Activated CD4-positive, alpha-beta T cell treated with anti-CD3 and anti-CD28 coated beads for 4 hours (primary cell): ENCODE measurements around the gene RBM33.

ENCODE experiments used
- DNase-seq, 2 donors: peaks; one replicate each; pipeline ENCODE4 v3.0.0-alpha.2; 2020

Gene RBM33

DNA sequence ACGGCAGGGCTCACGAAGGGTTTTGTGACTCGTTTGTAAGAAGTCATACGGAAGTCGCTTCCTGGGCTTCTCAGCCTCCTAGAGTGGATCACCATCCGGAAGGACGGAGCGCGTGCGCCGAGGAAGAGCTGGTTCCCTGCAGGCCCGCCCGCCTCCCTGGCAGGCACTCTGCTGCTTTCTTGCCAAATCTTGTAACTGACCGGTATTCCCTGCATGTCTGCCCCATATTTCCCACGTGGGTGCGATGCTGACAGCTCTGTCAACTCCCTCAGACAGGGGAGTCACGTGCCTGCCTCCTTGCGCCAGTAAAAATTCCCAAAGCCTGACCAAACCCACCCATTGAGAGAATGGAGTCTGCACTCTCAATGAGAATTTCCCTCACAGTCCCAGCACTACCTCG, 155.1 kb downstream of the RBM33 start:
- no peak for DNase-seq

DNA sequence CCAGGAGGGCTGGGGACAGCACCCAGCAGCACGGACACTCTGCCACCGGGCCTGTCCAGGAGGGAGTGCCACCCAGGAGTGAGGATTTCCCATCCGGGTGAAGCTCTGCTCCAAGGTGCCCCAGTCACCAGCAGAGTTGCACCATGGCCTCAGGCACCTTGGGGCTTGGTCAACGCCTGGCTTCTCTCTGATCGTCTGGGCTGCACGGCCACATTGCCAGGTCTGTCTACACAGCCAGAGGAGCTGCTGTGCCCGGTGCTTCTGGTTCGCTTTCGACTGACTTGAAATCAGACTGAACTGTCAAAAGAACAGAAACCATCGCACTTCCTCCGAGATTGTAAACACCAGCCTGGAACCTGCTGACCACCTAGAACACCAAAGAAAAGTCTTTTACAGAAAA, 155.8 kb downstream of the RBM33 start:
- no peak for DNase-seq

GRCh38 chr7:155800741-155801267, 156.3 kb downstream of the RBM33 start:
- DNase-seq = no peak

DNA sequence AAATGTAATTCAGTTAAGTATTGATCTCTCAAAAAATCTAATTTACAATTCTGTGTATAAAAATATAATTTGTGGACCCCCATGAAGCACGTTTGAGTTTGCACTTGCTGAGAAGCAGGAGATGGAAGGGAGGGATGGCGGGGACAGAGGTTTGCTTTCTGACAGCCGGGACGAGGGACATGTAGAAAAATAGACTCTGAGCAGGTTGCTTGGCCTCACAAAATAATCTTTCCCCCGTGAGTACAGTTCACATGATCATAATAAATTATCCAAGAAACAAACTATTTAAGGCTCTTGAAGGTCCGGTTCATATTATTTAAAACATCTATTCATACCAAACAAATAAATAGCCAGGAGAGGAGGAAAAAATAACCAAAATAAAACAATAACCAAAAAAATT, 157.8 kb downstream of the RBM33 start:
- no peak for DNase-seq

- DNase-seq = no peak
These were observed 158.5 kb downstream of the RBM33 start for GRCh38 chr7:155802906-155803417.

GRCh38 chr7:155803418-155804376, 159.2 kb downstream of the RBM33 start:
- DNase-seq = no peak

DNA sequence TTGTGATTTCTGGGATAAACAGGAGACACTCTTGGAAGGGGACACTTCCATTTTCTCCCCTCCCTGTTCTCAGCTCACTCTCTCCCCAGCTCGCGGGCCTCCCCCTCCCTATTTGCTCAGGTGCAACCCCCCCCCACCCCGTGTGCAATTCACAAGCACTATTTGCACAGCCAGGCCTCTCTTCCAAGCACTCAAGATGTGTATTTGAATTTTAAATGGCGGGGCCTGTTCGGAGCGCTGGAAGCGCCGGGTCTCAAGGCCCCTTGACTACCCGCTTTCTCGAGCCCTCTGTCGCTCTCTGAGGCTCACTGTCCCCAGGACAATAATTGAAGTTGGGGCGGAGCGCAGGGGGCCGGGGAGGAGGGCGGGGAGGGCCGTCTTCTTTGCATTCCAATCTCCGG, 160.0 kb downstream of the RBM33 start:
- no peak for DNase-seq

DNA sequence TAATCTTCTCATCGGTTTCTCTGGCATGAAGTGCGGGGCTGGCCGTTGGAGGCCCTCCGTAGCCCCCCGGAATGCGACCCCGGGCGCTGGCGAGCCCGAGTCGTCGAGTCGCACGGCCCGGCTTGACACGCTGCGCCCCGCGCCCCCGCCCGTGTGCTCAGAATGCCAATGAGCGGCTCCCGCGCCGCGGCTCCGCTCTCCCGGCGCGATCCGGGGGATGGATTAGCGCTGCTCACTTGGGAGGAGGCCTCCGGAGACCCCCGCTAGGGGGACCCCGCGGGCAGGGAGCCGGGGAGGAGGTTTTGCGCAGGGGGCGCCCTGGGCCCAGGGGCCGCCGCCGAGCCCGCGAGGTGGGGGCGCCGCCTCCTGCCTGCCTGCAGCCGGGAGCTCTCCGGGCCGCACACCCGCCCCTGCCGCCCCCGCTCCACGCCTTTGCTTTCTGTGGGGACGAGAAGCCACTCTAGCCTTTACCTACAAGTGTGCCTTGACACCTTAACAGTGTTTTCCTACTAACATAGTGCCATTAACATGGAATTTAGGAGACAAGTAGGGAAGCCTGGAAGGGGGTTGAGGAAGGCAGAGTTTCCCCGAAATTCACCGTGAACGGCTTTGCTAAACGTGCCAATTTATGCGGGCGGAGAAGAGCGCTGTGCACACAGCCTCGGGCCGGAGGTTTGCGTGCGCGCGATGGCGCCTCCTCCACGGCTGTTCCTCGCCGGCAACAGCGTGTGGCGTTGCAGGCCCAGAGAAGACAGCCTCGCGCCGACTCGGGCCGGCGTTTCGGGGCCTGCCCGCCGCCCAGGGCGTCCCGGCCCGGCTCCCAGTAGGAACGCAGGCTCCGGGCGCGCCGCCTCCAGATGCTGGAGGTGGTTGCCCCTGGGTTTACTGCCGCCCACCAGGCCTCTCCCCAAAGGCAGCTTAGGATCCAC, 160.7 kb downstream of the RBM33 start:
- DNase-seq = peak in 1 of 2 donors; percentile 41

DNA sequence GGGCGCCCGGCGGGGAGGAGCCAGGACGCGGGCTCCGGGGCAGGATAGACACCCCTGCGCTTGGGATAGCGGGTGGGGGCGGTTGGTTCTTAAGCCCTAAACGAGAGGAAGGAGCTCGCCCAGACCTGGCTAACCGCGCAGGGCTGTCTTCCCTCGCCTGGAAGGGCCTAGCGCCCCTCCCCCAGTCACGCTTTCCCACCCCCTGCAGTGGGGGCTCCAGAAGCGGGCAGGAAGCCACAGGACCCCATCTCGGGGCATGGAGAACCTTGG, 161.3 kb downstream of the RBM33 start:
- DNase-seq = no peak

DNA sequence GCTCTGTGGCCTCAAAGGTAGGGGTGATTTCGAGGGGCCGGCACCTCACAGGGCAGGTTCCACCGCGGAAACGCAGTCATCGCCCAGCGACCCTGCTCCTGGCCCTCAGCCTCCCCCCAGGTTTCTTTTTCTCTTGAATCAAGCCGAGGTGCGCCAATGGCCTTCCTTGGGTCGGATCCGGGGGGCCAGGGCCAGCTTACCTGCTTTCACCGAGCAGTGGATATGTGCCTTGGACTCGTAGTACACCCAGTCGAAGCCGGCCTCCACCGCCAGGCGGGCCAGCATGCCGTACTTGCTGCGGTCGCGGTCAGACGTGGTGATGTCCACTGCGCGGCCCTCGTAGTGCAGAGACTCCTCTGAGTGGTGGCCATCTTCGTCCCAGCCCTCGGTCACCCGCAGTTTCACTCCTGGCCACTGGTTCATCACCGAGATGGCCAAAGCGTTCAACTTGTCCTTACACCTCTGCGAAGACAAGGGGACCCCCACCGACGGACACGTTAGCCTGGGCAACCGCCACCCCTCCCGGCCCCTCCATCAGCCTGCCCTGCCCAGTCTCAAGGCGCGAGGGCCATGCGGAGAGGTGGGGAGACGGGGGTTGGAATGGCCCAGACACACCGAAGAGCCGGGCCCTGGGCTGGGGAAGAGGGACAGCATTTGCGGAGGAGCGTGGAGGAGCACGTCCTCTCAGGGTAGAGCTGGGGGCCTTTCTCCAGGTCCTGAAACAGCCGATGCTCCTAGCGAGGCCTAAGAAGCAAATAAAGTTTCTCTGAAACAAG, 161.8 kb downstream of the RBM33 start:
- no peak for DNase-seq

GRCh38 chr7:155807065-155807671, 162.7 kb downstream of the RBM33 start:
- no peak for DNase-seq

DNA sequence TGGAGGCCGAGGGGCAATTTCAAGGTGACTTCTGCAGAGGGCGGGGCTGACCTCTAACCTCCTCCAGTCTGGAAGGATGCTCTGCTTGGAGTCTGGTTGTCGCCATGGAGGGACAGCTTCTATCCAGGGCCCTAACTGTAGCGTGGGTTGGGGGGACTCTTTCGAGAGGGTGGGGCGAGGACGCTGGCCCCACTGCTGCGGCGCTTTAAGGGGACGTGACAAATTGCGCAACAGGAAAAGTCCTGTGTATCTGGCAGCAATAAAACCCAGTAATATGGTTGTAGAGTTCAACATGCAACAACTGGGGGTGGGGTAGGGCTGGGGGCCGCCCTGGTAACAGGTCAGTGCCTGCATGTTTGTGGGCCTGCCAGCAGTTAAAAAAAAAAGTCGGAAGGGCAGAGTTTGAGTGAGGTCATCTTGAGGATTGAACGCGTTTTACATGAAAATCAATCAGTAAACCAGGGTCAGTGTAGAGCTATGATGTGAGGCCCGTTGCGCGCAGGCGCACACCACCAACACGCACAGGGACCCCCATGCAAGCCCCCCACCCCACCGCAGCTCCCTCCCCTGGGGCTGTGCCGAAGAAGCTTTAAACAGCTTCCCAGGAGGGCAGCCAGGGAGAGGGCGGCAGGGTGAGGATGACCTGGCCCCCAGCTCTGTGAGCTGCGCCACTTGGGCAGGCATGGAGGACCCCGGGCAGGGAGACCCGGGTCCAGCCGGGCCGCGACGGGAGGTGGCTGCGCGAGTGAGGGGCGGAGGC, 163.5 kb downstream of the RBM33 start:
- no peak for DNase-seq

DNA sequence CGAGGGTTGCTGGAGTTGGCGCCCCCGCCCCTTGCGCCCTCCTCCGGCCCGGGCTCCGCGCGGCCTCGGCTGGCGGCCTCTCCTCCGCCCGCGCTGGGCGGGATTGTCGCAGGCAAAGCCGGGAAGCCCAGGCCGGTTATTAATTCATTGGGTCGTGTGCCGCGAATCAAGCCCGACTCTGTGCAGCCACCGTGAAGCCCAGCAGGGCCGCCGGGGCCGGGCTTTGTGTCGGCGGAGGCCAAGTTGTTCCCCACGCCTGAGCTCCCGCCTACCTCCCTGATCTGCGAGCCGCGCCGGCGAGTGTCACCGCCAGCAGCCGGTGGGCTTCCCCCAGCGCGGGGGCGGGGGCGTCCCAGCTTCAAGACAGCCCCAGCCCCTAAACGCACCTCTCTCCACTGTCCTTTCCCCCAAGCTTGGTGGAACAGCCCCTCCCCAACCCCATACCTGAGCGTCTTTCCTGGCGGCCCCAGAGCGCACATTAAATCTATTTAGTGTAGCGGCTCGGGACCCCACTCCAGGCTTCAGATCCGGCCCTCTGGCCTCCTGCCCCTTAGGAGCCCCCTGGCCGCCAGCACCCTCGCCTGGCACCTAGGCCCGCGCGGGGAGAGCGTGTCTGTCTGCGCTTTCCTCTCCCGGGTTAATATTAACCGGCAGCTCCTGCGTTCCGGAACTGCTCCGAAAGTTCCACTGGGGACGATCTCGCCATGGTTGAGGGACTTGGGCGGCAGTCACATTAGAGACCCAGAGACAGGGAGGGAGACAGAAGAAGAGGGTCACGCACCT, 164.3 kb downstream of the RBM33 start:
- DNase-seq = no peak

DNA sequence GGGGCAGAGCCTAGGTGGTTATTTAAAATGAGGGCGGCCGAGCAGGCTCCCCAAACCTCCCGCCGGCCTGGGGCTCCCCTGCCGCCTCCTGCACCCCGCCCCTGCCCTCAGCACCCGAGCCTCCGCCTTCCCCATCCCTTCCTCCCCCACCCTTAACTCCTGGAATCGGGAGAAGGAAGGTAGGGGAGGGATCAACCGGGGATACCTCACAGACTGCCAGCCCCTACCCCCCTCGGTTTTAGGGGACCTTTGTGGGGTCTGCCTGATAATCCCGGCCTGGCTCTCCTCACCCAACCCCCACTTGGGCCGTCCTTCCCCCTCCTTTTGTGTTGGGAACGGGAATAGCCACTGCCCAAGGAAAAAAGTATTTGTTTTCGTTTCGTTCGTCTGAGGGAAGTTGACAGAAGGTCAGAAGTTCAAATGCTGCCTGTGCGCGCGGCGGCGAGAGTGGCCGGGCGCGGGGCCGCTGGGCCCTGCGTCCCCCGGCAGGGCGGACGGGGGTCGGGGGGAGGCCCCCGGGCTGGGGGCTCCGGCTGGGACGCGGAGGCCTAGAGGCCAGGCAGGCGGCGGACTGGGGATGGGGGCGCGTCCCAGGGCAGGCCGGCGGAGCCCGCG, 165.0 kb downstream of the RBM33 start:
- no peak for DNase-seq

DNA sequence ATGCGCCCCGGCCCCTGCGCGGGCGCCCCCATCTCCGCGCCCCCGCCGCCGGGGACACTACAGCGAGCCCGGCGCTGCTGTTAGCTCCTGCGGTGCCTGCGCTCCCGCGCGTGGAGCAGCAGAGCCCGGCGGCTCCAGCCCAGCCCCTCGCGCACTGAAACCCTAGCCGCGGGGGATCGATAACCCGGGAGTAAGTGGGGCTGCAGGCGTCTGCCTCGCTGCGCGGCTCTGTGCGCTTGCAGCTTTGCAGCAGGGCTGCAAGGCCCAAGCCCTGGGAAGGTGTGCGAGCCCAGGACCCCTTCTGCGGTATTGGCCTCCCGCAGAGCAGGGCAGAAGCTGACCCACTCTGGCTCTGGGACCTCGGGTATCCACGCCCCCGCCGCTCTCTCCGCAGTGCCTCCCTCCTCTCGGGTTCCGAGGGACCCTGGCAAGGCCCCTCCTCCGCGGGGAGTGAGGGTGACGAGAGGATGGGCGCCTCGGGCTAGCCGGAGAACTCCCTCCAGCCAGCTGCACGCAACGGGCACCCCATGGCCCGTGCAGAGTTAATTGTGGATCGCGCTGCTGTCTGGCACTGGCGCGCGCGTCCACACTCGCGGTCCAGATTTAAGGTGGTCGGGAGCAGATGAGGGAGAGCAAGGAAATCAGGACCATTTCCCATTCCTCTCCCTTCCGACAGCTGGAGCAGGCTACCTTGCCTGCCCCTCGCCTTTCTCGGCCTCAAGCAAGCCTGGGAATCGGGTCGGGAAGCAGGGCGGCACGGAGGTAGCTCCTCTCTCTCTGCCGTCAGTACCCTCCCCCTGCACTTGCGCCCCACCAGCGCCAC, 165.7 kb downstream of the RBM33 start:
- no peak for DNase-seq

DNA sequence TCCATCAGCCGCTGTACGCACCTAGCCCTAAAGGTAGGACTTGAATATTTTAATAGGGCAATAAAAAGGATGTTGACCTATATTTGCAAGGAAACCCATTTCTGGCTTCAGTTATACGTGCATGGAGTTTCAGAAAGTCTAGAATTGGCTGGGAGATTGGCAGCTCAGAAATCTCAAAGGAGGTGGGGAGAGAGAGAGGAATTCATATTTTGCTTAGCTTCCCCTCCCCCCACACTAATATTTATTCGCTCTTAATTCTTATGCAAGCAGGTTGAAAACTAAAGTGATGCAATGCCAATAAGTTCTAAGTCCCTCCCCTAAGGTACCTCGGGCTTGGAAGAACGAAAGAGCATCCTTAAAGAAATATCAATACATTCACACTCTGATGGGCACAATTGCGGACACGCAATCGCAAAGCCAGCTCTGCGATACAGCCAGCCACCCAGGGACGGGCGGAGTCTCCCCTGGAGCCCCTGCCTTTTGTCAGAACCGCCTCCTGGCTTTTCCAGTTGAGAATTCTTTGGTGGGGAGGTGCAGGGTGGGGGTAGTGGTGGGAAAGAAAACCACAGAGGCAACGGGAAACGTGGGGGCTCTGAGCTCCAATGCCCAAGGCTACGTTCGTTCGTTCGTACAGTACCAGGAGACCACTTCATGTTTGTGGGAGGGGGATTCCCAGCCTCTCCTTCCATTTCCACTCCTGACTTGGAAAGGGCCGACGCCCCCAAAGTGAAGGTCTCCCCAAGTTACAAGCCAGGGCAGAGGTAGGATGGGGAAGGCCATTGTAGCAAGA, 166.5 kb downstream of the RBM33 start:
- DNase-seq = no peak

DNA sequence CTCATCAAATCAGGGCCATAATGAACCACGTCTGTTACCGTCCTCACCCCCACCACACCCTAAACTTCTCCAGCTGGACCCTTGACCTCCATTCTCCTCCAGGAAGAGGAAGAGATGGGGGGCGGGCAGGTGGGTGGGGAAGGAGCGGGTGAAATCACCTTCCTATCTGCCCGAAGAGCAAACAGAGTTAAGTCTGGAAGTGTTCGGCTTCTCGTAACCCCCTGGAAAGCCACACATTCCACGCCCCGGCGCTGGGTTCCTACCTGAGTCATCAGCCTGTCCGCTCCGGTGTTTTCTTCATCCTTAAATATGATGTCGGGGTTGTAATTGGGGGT, 167.1 kb downstream of the RBM33 start:
- no peak for DNase-seq
